HUES6 (cell line): ENCODE data around the gene SNORC.

Experiments
- H3K27ac ChIP-seq: 2 replicates; pipeline ENCODE4 v1.7.0; 2013; ENCODE audit warnings: low read depth, mild to moderate bottlenecking, low read length, inconsistent platforms
- H3K27me3 ChIP-seq: 2 replicates; pipeline ENCODE4 v1.6.1; 2013; ENCODE audit warnings: low read length; ENCODE audit not compliant: control insufficient read depth, insufficient read depth
- H3K36me3 ChIP-seq: 2 replicates; pipeline ENCODE4 v1.6.1; 2013; ENCODE audit warnings: low read length; ENCODE audit not compliant: control insufficient read depth, insufficient read depth
- H3K4me1 ChIP-seq: 2 replicates; pipeline ENCODE4 v1.6.1; 2013; ENCODE audit warnings: low read length; ENCODE audit not compliant: control insufficient read depth, insufficient read depth
- H3K4me3 ChIP-seq: 2 replicates; pipeline ENCODE4 v1.5.1; 2013; ENCODE audit warnings: low read depth, low read length
- H3K9ac ChIP-seq: one replicate; pipeline ENCODE4 v1.6.1; 2013; ENCODE audit warnings: mild to moderate bottlenecking, low read length
- H3K9me3 ChIP-seq: 2 replicates; pipeline ENCODE4 v1.6.1; 2013; ENCODE audit warnings: low read depth, low read length; ENCODE audit not compliant: control insufficient read depth, insufficient read depth

The SNORC gene

GRCh38 chr2:232876161-232876977 lies 6.3 kb downstream of the SNORC start:
- Histone ChIP-seq H3K36me3 (no peaks in the 10 kb centered on the region), H3K27me3 (peaks cover 39% of the 10 kb centered on the region), H3K9ac (peak overlapping the region; percentile 51), H3K4me1 (0 out of 2 replicates have a peak, but pooled peaks cover 6% of the 10 kb centered on the region), H3K9me3 (no peaks in the 10 kb centered on the region), H3K27ac (no peak overlapping the region), H3K4me3 (peak overlapping the region; percentile 74)

GRCh38 chr2:232876978-232877441 lies 6.9 kb downstream of the SNORC start:
- peak overlapping the region; percentile 74 for H3K4me3 ChIP-seq
- no peaks in the 10 kb centered on the region for H3K9me3 ChIP-seq
- 0 out of 2 replicates have a peak, but pooled peaks cover 6% of the 10 kb centered on the region for H3K4me1 ChIP-seq
- H3K27ac ChIP-seq: no peak overlapping the region
- H3K27me3 ChIP-seq: peaks cover 39% of the 10 kb centered on the region
- peak overlapping the region; percentile 51 for H3K9ac ChIP-seq
- H3K36me3 ChIP-seq: no peaks in the 10 kb centered on the region

GRCh38 chr2:232877940-232878511 lies 8.0 kb downstream of the SNORC start:
- Histone ChIP-seq H3K4me1 (0 out of 2 replicates have a peak, but pooled peaks cover 6% of the 10 kb centered on the region), H3K9ac (no peak overlapping the region), H3K27ac (no peak overlapping the region), H3K27me3 (peaks cover 39% of the 10 kb centered on the region), H3K36me3 (no peaks in the 10 kb centered on the region), H3K4me3 (no peak overlapping the region), H3K9me3 (no peaks in the 10 kb centered on the region)

GRCh38 chr2:232878855-232879617 lies 9.0 kb downstream of the SNORC start:
- Histone ChIP-seq H3K9me3 (no peaks in the 10 kb centered on the region), H3K4me1 (0 out of 2 replicates have a peak, but pooled peaks cover 6% of the 10 kb centered on the region), H3K27ac (no peak overlapping the region), H3K36me3 (no peaks in the 10 kb centered on the region), H3K9ac (no peak overlapping the region), H3K27me3 (peaks cover 39% of the 10 kb centered on the region), H3K4me3 (no peak overlapping the region)

GRCh38 chr2:232879618-232880494 lies 9.8 kb downstream of the SNORC start:
- H3K9me3 ChIP-seq: no peaks in the 10 kb centered on the region
- no peak overlapping the region for H3K9ac ChIP-seq
- 0 out of 2 replicates have a peak, but pooled peaks cover 6% of the 10 kb centered on the region for H3K4me1 ChIP-seq

GRCh38 chr2:232880764-232881351 lies 10.8 kb downstream of the SNORC start:
- 0 out of 2 replicates have a peak, but pooled peaks cover 6% of the 10 kb centered on the region for H3K4me1 ChIP-seq
- H3K9ac ChIP-seq: no peak overlapping the region
- H3K4me3 ChIP-seq: no peak overlapping the region
- H3K27me3 ChIP-seq: peaks cover 24% of the 10 kb centered on the region
- no peaks in the 10 kb centered on the region for H3K36me3 ChIP-seq
- no peak overlapping the region for H3K27ac ChIP-seq
- no peaks in the 10 kb centered on the region for H3K9me3 ChIP-seq

More at GRCh38 chr2:232879618-232880494, 9.8 kb downstream of the SNORC start:
- Histone ChIP-seq H3K27ac (no peak overlapping the region), H3K4me3 (no peak overlapping the region), H3K36me3 (no peaks in the 10 kb centered on the region), H3K27me3 (peaks cover 34% of the 10 kb centered on the region)

- no peak overlapping the region for H3K27ac ChIP-seq
- H3K9ac ChIP-seq: no peak overlapping the region
- H3K9me3 ChIP-seq: no peaks in the 10 kb centered on the region
- 0 out of 2 replicates have a peak, but pooled peaks cover 3% of the 10 kb centered on the region for H3K4me1 ChIP-seq
- H3K27me3 ChIP-seq: peaks cover 13% of the 10 kb centered on the region
- no peaks in the 10 kb centered on the region for H3K36me3 ChIP-seq
- H3K4me3 ChIP-seq: no peak overlapping the region
Observed at GRCh38 chr2:232882085-232882484, 12.0 kb downstream of the SNORC start.

GRCh38 chr2:232882505-232883115 lies 12.5 kb downstream of the SNORC start:
- Histone ChIP-seq H3K36me3 (no peaks in the 10 kb centered on the region), H3K27me3 (peaks cover 8% of the 10 kb centered on the region), H3K9ac (no peak overlapping the region), H3K27ac (no peak overlapping the region), H3K4me1 (no peaks in the 10 kb centered on the region), H3K9me3 (no peaks in the 10 kb centered on the region), H3K4me3 (no peak overlapping the region)

- Histone ChIP-seq H3K27me3 (peaks cover 2% of the 10 kb centered on the region; the same call in 1 of the 2 replicates), H3K36me3 (no peaks in the 10 kb centered on the region), H3K9ac (no peak overlapping the region), H3K27ac (no peak overlapping the region), H3K4me3 (no peak overlapping the region), H3K4me1 (no peaks in the 10 kb centered on the region), H3K9me3 (no peaks in the 10 kb centered on the region)
Observed at GRCh38 chr2:232883116-232883721, 13.2 kb downstream of the SNORC start.
